T-helper 1 cell treated with Interleukin-12 subunit alpha and Interleukin-12 subunit beta and Interleukin-4 antibody, amounts not matched to agents 30 ng/mL and 1 ng/mL, for 36 hours (primary cell): ENCODE data around the gene FAM20B. TPM values are rescaled to one million over a fixed set of nuclear protein-coding genes. Genes with fewer than 3 reads are reported as not detected.

Experiments used
- total RNA-seq: library from RNA; stranded (reverse); gene quantifications from 2 replicates; pipeline ENCODE4 v1.2.3, GENCODE V29; 2022

The FAM20B gene
- total RNA-seq, 1 donor from 2014 or later = 22.7 TPM

Other genes with a start within 250 kb of the FAM20B start
- gene ANGPTL1, start 154.8 kb upstream of the FAM20B start, total RNA-seq = not detected in 2 replicates
- 43.8 and 44.0 TPM in 2 replicates for gene TOR3A, start 56.2 kb downstream of the FAM20B start, total RNA-seq
- 10.0 and 12.6 TPM in 2 replicates for gene ABL2, start 203.8 kb downstream of the FAM20B start, total RNA-seq